B cell (primary cell): ENCODE measurements around the gene ATP8B3. TPM values are rescaled to one million over a fixed set of nuclear protein-coding genes. Genes with fewer than 3 reads are reported as not detected.

Experiments
- ATAC-seq: fragments of 200-7000 bp; cut with Tn5 transposase; one replicate; pipeline ENCODE4 v1.10.0; 2021; ENCODE audit warnings: low read depth, mild to moderate bottlenecking, moderate number of reproducible peaks, moderate library complexity
- CTCF ChIA-PET: fragments of 350-600 bp; sonication (Branson Sonifier 250); formaldehyde crosslinking; loops from one replicate; lab custom pipeline; 2021; ENCODE audit warnings: antibody characterized with exemption, inconsistent platforms; lab: Charles Lee
- POLR2A ChIA-PET: fragments of 350-600 bp; sonication (Branson Sonifier 250); formaldehyde crosslinking; loops from one replicate; lab custom pipeline; 2021; ENCODE audit warnings: antibody characterized with exemption; lab: Charles Lee
- DNase-seq: peaks from one replicate; pipeline ENCODE4 v3.0.0; 2013
- H2AFZ ChIP-seq: 2 replicates; pipeline ENCODE4 v1.6.1; 2012; ENCODE audit warnings: mild to moderate bottlenecking, low read depth, low read length; ENCODE audit not compliant: insufficient read depth, poor library complexity, severe bottlenecking
- H3K27ac ChIP-seq, 2 donors: 1 replicate in 1 of 2; 2 replicates in 1 of 2; pipeline ENCODE4 v1.5.1; 2012 to 2013; ENCODE audit warnings: low read length in 2 of 2, mild to moderate bottlenecking in 2 of 2, moderate library complexity in 1 of 2
- H3K27me3 ChIP-seq, 4 experiments: fragments of 200-600 bp in 1 of 4; sonication (generic) in 1 of 4; replicated peaks in 1 of 4; 1 replicate in 2 of 4; 2 replicates in 2 of 4; pipeline versions ENCODE4 v1.6.1 to v1.7.0; 2013 to 2016; ENCODE audit warnings: low read length in 3 of 4, mild to moderate bottlenecking in 2 of 4, mixed read lengths in 1 of 4, moderate library complexity in 1 of 4; ENCODE audit not compliant: insufficient read depth in 4 of 4, control insufficient read depth in 3 of 4; ENCODE audit errors: control extremely low read depth in 1 of 4
- H3K36me3 ChIP-seq, 2 experiments: replicated peaks in 1 of 2; 1 replicate in 1 of 2; 2 replicates in 1 of 2; pipeline versions ENCODE4 v1.6.1 to v1.7.1; 2013; ENCODE audit warnings: low read length in 1 of 2; ENCODE audit not compliant: insufficient read depth in 2 of 2, control insufficient read depth in 1 of 2; ENCODE audit errors: control extremely low read depth in 1 of 2, extremely low read depth in 1 of 2
- H3K4me1 ChIP-seq, 2 donors: fragments of 200-600 bp in 1 of 2; sonication (generic) in 1 of 2; 1 replicate in 1 of 2; 2 replicates in 1 of 2; pipeline versions ENCODE4 v1.5.1 to v1.6.1; 2013 to 2017; ENCODE audit warnings: low read length in 2 of 2; ENCODE audit not compliant: control insufficient read depth in 2 of 2, insufficient read depth in 2 of 2
- H3K4me2 ChIP-seq: replicated peaks from 2 replicates; pipeline ENCODE3; 2012; ENCODE audit warnings: mild to moderate bottlenecking, low read depth, low read length; ENCODE audit not compliant: poor library complexity, severe bottlenecking
- H3K4me3 ChIP-seq, 5 experiments: fragments of 200-600 bp in 1 of 5; sonication (generic) in 1 of 5; 1 replicate in 3 of 5; 2 replicates in 2 of 5; pipeline versions ENCODE4 v1.5.1 to v1.7.0; 2011 to 2016; ENCODE audit warnings: low read length in 4 of 5, mild to moderate bottlenecking in 4 of 5, low read depth in 2 of 5, control low read depth in 1 of 5, moderate library complexity in 1 of 5; ENCODE audit not compliant: insufficient read depth in 1 of 5; ENCODE audit errors: control extremely low read depth in 1 of 5, extremely low read depth in 1 of 5
- H3K79me2 ChIP-seq: fragments of 200-600 bp; sonication (generic); one replicate; pipeline ENCODE4 v1.6.0; 2016; ENCODE audit warnings: low read length; ENCODE audit not compliant: control insufficient read depth, insufficient read depth
- H3K9ac ChIP-seq: fragments of 200-600 bp; sonication (generic); 2 replicates; pipeline ENCODE4 v1.6.1; 2017; ENCODE audit warnings: mild to moderate bottlenecking, low read length, moderate library complexity
- H3K9me3 ChIP-seq, 3 donors: one replicate each; pipeline versions ENCODE4 v1.6.1 to v1.7.1; 2013; ENCODE audit warnings: low read length in 2 of 3; ENCODE audit not compliant: control insufficient read depth in 2 of 3, insufficient read depth in 1 of 3; ENCODE audit errors: control extremely low read depth in 1 of 3
- H4K20me1 ChIP-seq: 2 replicates; pipeline ENCODE4 v1.6.0; 2012; ENCODE audit warnings: mild to moderate bottlenecking, low read length; ENCODE audit not compliant: insufficient read depth, control insufficient read depth, poor library complexity, severe bottlenecking
- H3K27ac Mint-ChIP-seq: one replicate; pipeline ENCODE4 v1.8.0; 2021; ENCODE audit warnings: mixed read lengths
- H3K27me3 Mint-ChIP-seq: one replicate; pipeline ENCODE4 v1.8.0; 2021; ENCODE audit warnings: mixed read lengths
- H3K4me1 Mint-ChIP-seq: one replicate; pipeline ENCODE4 v1.8.0; 2021; ENCODE audit warnings: mixed read lengths
- H3K4me3 Mint-ChIP-seq: one replicate; pipeline ENCODE4 v1.8.0; 2021; ENCODE audit warnings: mixed read lengths
- H3K9me3 Mint-ChIP-seq: one replicate; pipeline ENCODE4 v1.8.0; 2022; ENCODE audit warnings: mixed read lengths; ENCODE audit not compliant: insufficient read depth
- CTCF ChIP-seq: fragments of 200-600 bp; IDR thresholded peaks from one replicate; pipeline ENCODE4 v1.8.0; 2022; ENCODE audit warnings: antibody characterized with exemption, mild to moderate bottlenecking
- WGBS: methylation state at CpG from one replicate; pipeline ENCODE4 v1.1.5; 2013; ENCODE audit warnings: missing lambda C conversion rate; ENCODE audit not compliant: insufficient coverage; 5-methylcytosine and 5-hydroxymethylcytosine counted together
- intact Hi-C: fragments of 100-400 bp; cut with micrococcal nuclease; formaldehyde crosslinking; loops from one replicate; pipeline ENCODE4 v1.10.0; 2022
- polyA plus RNA-seq: library from polyadenylated mRNA; depleted of rRNA; stranded (reverse); fragments of >200 nt; gene quantifications from 2 replicates; pipeline ENCODE4 v1.2.3, GENCODE V29; 2012
- total RNA-seq, 2 donors: library from RNA; stranded (reverse); fragments of 120-200 nt in 1 of 2; gene quantifications; 1 replicate in 1 of 2; 2 replicates in 1 of 2; pipeline versions ENCODE4 v1.2.3 to v1.2.4, GENCODE V29; 2013 to 2022

The ATP8B3 gene
- total and polyA plus RNA-seq, 2 donors (not counting 1 experiment from before 2014, with no cell fraction given) = 0.89 to 5.1 TPM

GRCh38 chr19:1750343-1751021 lies 61.6 kb downstream of the ATP8B3 start:
- Histone ChIP-seq H3K9me3 (peaks cover 0 to 68% (median 6%) of the 10 kb centered on the region in 3 donors), H3K79me2 (no peaks in the 10 kb centered on the region), H3K4me1 (peaks cover 67 to 77% of the 10 kb centered on the region in 2 donors), H3K4me3 (no peak overlapping the region), H3K27me3 (peaks cover 0 to 81% (median 55%) of the 10 kb centered on the region in 4 experiments), H2AFZ (no peak overlapping the region), H3K4me2 (peak overlapping the region; percentile 91), H3K27ac (no peak overlapping the region), H3K36me3 (no peaks in the 10 kb centered on the region), H3K9ac (no peak overlapping the region), H4K20me1 (peaks cover 12% of the 10 kb centered on the region)
- peaks cover 32% of the 10 kb centered on the region for H3K4me1 Mint-ChIP-seq
- intact Hi-C loops = no loop called here
- peaks cover 33% of the 10 kb centered on the region for H3K27me3 Mint-ChIP-seq
- no peaks in the 10 kb centered on the region for H3K9me3 Mint-ChIP-seq
- no peak for TF ChIP-seq CTCF
- CTCF ChIA-PET = interaction anchor here (0.9 to 1.1 kb wide), 3 partner anchors 76 to 205 kb away, joined by 3 read pairs; no protein-coding TSS in a partner anchor
- H3K27ac Mint-ChIP-seq = no peak overlapping the region
- ATAC-seq (no peak), DNase-seq (peak; percentile 23)
- H3K4me3 Mint-ChIP-seq = peak overlapping the region; percentile 59
- 7% methylated on average over 6 of the region's 14 CpGs for WGBS
- POLR2A ChIA-PET = interaction anchor here (0.7 kb wide), 1 partner anchor 74 kb away, joined by 4 read pairs; no protein-coding TSS in a partner anchor
